Activated CD4-positive, alpha-beta T cell treated with anti-CD3 and anti-CD28 coated beads, Interleukin-2, amount 50 U/mL, for 48 hours (primary cell): Measurements from ENCODE around the gene PPP1R8.
A peak's percentile ranks its signal among the peaks of the same experiment; 100 is the strongest.
"Not testable (repeated sequence)": the region's sequence is repeated elsewhere in the genome, so short reads cannot be mapped to it uniquely, and the experiment has no call there.

Source experiments
- DNase-seq, 2 experiments: peaks; one replicate each; pipeline ENCODE4 v3.0.0-alpha.2; 2020

Gene PPP1R8

DNA sequence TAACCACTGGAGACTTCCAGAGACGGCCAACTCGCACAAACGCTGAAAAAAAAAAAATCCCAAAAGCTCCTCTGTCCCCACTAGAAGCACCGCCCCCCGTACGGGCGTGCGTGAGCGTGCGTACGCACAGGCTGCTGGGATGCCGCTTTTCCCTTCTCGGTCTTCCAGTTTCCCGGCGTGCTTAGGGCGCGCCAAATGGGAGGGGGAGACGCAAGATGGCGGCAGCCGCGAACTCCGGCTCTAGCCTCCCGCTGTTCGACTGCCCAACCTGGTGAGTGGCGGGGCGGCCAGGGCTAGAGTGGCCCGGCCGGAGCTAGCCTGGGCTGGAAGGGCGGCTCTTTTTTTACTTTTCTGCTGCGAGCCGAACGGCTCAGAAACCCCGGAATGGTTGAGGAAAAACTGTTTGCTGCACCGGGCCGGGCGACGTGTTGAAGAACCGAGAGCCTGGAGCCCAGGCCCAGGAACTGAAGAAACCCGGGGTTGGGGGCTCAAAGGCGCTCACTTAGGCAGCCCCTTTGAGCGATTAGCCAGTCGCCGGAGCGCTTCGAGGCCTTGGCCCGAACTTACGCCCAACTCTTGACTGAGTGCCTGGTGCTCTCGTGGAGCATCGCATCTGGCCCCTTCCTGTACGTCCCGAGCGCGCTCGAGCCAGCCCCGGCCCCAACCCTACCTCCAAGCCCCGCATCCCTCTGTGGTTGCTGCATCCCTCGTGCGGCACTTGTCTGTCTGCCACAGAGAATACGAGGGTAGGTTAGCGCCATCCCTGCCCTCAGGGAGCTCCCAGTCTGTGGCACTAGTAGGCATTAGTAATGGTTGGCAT lies at the start of gene PPP1R8:
Gene PPP1R8, plus strand, starts transcription at position 162 of the 820 bp plus-strand sequence. Its CDS starts 54 bp downstream, at position 216.
- peak; percentile 90 to 94 for DNase-seq

DNA sequence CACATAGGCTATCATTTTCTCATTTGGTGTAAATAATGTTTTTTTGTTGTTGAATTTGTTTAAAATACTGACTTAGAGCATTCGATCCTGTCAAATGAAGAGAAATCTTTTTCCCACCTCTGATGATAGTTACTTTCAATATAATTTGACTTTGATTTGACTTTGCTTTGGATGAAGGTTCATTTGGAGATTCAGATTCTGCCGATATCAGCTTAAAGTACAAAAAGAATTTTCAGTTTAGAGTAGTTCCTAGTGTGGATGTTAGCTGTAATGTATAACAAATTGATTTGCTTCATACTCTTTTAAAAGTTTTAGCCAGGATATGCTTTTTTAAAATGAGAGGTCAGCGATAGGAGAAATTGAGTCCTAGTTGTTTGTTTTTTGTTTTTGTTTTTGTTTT lies 47.6 kb upstream of the PPP1R8 start:
- no peak for DNase-seq

DNA sequence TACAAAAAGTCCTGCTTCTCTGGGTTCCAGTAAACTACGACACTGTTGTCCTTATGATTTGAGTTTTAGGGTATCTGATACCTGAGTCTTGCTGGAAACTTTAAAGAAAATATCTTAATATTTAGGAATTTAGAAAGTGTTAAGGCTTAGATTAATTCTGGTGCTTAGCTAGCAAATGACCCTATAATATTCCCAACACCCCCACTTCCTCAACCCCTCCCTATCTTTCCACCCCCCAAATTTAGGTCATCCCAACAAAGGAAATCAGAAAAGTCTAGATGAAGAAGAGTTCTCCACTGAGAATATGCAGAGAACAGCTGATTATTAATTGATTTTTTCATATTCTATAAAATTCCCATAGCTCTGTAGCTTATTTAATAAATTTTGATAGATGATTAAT lies 45.9 kb upstream of the PPP1R8 start:
- no peak for DNase-seq

DNA sequence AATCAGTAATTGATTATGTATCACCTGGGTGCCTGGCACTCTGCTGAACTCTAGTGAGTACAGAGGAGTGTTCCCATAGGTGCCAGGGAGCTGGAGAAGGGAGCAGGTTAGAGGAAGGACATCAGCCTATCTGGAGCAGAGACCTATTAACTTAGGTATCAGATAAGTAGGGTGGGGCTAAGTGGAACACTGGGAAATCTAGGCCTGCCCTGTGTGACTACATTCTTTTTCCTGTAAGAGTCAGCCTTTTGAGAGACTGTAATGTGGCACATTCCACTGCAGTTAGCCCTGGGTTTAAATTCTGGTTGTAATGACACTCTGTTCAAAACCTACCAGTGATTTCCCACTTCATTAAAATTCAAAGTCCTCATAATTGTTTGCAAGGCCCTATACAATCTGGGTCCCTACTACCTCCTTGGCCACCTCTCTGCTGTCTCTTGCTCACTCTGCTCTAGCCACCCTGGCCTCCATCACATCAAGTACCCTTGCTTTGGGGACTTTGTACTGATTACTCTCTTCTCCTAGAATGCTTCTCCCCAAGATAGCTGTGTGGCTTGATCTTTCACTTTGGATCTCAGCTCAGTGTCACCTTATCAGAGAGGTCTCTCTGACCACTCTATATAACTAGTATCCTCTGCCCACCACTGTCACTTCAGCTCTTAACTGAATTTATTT lies 44.7 kb upstream of the PPP1R8 start:
- DNase-seq: no peak

DNA sequence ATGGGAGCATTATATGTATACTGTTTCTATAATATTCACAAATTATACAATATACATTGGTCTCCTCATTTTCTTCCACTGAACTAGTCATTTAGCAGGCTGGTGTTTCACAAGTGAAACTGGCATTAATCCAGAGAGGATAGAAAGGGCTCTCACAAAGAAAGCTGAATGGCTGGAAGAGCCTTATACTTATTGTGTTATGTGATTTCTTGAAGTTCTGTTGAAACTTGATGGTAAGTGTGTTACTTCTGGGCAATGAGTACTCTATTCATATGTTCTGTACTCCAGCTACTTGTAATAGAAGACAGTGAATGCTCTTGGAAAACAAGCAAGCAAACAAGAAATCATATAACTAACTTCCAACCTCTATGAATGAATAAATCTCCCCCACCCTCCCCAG lies 42.7 kb upstream of the PPP1R8 start:
- no peak for DNase-seq

DNA sequence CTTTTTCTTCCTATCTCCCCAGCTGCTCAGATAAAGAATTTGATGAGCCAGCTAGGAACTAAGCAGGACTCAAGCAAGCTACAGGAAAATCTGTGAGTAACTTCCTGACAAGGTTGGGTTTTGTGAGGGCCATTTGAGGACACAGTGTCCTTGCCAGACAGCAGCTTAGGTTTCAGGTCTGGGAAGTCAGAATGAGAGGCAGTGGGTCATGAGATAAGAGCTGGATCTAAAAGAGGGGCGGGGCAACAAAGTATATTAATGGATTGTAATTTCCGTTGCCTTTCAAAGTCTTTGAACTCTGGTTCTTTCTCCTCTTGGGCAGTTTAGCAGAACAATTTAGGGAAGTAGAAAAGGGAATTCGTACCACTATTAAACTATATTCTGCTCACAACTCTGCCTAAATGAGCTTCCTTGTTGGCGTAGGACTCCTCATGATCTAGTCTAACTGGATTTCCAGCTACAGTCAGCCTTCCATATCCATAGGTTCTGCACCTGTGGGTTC lies 41.0 kb upstream of the PPP1R8 start:
- DNase-seq: no peak

DNA sequence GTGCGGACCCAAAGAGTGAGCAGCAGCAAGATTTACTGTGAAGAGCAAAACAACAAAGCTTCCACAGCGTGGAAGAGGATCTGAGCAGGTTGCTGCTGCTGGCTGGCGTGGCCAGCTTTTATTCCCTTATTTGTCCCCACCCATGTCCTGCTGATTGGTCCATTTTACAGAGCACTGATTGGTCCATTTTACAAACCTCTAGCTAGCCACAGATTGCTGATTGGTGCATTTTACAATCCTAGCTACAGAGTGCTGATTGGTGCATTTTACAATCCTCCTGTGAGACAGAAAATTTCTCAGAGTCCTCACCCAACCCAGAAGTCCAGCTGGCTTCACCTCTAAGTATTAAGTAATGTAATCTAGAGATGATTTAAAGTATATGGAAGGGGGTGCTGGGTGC lies 40.3 kb upstream of the PPP1R8 start:
- DNase-seq: not testable (repeated sequence)

DNA sequence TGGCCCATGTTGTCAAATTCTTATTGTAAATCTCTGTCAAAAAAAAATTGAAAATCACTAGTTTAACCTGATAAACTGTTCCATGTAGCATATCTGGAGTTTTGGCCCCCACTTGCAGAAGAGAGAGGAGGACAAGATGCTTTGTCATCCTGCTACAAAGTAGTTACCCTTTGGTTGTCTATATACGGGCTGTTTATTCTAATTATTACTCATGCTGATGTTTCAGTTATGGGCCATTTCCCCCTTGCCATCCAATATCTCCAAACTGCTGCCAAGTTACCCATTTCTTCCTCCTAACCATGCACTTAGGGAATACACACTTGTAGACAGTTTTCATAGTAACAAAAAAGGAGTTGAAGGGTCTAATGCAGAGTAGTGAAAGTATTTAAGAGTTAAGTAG lies 35.0 kb upstream of the PPP1R8 start:
- DNase-seq: no peak

DNA sequence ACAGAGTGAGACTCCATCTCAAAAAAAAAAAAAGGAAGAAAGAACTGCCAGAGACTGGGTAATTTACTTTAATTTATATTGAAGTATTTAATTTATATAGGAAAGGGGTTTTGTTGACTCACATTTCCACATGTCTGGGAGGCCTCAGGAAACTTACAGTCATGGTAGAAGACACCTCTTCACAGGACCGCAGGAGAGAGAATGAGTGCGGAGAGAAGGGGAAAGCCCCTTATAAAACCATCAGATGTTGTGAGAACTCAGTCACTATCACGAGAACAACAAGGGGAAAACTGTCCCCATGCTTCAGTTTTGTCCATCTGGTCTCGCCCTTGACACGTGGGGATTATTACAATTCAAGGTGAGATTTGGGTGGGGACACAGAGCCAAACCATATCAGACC lies 25.8 kb upstream of the PPP1R8 start:
- peak in 1 of 2 experiments; percentile 11 for DNase-seq

DNA sequence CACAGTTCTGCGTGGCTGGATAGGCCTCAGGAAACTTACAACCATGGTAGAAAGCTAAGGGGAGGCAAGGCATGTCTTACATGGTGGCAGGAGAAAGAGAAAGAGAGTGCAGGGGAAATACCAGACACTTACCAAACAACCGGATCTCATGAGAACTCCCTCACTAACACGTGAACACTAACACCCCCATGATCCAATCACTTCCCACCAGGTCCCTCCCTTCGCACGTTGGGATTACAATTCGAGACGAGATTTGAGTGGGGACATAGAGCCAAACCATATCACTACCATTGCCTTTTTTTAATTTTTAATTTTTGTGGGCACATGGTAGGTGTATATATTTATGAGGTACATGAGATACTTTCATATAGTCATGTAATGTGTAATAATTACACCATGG lies 23.8 kb upstream of the PPP1R8 start:
- no peak for DNase-seq

DNA sequence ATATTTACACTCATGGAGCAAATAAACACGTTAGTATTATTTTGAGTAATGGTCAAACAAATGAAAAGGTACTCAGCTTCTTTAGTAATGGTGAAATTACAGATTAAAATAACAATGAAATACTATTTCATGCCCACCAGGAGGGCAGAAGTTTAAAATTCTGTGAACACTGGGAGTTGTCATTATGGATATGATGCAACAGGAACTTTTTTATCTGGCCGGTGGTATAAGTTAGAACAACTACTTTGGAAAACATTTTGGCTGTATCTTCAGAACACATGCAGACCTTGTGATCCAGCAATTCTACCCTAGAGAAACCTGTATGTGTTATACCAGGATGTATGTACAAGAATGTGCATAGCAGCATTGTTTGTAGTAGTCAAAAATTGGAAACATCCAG lies 23.2 kb upstream of the PPP1R8 start:
- no peak for DNase-seq

DNA sequence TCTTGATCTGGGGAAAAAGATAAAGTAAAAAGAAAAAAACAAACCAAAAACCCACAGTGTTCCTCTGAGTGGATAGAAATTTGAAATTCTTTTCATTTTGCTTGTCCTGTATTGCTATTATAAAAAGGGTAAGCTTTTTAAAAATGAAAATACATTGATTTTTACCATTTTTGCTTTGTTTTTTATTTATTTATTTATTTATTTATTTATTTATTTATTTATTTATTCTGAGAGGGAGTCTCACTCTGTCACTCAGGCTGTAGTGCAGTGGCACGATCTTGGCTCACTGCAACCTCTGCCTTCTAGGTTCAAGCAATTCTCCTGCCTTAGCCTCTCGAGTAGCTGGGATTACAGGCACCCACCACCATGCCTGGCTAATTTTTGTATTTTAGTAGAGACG lies 22.5 kb upstream of the PPP1R8 start:
- DNase-seq: not testable (repeated sequence)

DNA sequence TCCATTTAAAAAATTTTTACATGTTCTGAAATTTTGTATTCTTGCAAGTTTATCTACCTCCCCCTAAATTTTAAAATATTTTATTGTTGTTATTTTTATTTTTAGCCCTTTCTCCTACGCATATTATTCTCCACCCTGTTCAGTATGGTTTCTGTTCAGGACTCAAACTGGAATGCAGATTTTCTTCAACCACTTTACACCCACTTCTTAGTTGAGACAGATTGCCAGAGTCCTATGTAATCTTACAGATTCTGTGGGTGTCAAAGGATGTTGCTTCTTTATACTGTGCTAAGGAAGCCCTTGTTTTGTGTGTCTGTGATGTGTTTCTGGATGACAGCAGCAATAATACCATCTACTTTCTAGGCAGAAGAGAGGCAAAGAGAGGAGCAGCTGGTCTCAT lies 20.7 kb upstream of the PPP1R8 start:
- no peak for DNase-seq

DNA sequence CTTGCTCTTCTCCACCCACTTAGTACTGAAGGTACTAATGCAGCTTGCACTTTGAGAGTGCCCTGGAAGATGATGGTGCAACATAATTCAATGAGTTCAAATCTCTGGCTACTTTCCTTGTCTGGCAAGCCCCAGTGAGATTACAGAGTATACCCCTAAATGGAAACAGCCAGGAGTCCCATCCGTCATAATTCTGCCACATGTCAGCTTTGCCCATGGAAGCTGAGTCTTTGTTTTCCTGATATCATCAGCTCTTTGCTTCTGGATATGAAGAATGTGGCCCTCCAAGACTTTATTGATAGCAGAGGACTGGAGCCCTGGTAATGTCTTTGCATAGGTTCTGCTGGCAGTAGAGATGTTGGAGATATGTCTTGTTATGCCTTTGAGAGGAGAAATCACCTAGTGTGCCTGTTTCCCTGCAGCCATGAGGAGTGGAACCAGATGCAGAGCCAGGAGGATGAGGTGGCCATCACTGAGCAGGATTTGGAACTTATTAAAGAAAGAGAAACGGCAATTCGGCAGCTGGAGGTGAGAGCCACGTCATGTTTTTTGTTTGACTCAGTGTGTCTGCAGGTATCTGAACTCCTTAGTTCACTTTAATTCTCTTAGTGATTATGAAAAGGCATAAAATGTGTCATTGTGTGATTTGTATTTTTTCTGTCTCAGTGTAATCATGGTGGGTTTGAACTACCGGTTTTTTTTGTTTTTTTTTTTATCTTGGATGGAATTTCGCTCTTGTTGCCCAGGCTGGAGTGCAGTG lies 18.7 kb upstream of the PPP1R8 start:
- DNase-seq: peak in 1 of 2 experiments; percentile 7

DNA sequence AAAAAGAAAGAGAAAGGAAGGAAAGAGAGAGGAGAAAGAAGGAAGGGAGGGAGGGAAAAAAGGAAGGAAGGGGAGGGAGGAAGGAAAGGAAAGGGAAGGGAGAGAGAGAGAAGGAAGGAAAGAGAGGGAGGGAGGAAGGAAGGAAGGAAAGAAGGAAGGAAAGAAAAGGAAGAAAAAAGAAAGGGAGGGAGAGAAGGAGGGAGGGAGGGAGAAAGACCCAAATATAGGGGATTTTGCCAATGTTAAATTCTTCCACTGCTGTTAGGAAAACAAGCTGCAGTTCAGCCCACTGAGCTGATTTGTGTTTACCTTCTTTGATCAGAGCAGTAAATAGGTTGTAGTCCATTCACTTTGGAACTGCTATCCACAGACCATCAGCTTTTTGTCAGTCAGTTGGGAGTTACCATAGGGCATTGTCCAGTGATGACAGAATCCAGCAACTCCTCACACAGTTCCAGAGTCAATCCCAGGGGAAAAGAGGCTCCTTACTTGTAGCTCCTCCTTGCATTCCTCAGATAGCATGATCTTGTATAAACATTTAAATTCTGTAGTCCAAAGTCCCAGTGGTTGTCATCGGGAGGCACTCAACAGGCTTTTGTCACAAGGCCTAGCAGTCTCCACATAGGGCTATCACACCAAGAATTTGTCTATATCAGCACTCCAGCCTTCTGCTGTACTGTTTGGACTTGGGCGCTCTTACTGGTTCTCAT lies 13.5 kb upstream of the PPP1R8 start:
- no peak for DNase-seq

DNA sequence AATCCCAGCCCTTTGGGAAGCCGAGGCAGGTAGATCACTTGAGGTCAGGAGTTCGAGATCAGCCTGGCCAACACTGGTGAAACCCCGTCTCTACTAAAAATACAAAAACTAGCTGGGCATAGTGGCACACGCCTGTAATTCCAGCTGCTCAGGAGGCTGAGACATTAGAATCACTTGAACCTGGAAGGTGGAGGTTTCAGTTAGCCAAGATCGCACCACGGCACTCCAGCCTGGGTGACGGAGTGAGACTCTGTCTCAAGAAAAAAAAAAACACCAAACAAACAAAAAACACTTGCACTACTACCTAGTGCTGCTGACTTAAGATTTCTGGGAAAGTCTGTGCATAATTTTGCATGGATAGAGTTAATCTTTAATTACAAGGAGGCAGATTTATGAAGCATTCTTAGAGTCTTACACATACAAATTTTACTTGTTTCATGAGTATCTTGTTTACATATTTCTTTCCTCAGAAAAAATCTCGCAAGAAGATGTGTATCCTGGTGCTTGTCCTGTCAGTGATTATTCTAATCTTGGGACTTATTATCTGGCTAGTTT lies 8.7 kb upstream of the PPP1R8 start:
- no peak for DNase-seq

DNA sequence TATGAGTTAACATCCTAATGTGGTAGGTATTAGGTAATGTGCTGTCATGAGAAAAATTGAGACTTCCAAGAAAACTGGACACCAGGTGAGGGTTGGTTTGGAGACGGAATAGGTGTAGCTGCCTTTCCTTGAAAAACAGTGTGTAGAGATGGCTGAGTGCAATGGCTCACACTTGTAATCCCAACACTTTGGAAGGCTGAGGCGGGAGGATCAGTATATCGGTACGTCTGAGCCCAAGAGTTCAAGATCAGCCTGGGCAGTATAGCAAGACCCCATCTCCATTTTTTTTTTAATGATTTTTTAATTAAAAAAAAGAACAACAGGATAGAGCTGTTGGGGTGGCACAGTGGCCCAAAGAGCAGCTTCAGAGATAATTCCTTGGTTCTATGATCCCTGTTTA lies 6.8 kb upstream of the PPP1R8 start:
- no peak for DNase-seq

DNA sequence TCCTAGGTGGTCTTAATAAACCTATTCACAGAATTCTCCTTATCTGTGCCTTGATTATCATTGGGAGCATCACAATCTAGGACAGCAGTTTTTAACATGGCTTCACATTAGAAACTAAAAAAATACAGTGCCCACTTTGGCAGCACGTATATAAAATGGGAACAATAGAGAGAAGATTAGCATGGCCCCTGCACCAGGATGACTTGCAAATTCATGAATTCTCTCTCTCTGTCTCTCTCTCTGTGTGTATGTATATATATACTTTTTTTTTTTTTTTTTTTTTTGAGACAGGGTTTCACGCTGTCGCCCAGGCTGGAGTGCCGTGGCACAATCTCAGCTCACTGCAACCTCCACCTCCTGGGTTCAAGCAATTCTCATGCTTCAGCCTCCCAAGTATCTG lies 6.2 kb upstream of the PPP1R8 start:
- DNase-seq: no peak

DNA sequence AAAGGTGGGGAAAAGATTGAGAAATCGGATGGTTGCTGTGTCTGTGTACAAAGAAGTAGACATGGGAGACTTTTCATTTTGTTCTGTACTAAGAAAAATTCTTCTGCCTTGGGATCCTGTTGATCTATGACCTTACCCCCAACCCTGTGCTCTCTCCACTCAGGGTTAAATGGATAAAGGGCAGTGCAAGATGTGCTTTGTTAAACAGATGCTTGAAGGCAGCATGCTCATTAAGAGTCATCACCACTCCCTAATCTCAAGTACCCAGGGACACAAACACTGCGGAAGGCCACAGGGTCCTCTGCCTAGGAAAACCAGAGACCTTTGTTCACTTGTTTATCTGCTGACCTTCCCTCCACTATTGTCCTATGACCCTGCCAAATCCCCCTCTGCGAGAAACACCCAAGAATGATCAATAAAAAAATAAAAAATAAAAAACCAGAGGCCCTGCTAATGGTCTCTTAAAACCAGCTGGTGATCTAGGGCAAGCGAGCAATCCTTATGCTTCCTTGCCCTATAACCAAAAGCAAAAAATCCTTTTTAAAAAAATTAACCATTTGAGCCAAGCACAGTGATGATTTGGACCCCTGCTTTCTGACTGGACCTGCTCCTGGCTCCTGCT lies 1.1 kb upstream of the PPP1R8 start:
- DNase-seq: not testable (repeated sequence)

DNA sequence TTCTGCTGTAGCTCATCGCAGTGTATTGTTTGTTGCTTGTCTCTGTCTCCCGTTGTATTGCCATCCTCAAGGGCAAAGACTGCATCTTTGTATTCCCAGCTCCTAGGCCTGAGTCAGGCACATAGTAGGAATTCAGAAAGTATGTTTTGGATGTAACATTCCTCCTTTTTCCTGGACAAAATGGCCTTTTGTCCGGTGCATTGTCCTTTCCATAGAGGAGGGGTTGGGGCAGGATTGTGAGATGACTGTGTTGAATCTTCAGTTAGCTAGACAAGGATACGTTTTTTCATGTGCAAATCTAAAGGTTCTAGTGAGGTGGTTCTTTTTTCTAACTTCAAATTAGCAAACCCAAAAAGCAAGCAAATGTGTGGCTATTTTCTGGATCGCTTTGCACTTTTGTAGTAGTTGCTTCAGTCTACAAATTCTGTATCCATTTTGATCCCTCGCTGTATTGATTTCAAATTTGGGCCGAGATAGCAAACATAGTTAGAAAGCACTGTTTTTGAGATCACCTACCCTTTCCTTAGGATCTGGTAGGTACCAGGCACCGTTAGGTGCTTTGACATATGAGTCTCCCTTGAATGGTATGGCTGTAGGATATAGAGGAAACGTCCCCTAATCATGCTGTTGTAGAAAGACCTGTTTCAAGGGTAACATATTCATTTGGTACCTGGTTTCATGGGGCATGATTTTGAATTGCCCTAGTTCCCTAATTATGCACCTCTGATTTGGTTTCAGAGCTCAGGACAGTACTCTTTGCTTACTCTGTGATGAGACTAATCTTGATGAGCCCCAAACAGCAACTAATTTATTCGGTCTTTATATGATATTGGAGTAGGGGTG lies 1.2 kb downstream of the PPP1R8 start:
- no peak for DNase-seq

DNA sequence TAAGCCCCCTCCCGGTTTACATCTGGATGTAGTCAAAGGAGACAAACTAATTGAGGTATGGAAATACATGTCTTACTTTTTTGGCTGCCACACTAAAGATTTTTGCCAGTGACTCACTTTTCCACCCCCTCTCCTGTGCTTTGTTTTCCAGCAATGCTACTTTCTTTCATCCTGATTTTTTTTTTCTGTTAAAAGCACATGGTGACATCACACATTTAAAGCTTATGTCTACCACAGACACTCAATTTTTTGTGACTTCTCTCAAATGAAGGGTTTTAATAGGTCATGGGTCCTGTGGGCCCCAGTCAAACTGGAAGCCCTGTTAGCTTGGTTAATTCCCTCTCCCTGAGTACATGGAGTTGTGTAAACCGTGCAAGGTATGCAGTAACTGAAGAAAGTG lies 2.2 kb downstream of the PPP1R8 start:
- no peak for DNase-seq
